Measurements from ENCODE around the gene TUBAL3.

DNA sequence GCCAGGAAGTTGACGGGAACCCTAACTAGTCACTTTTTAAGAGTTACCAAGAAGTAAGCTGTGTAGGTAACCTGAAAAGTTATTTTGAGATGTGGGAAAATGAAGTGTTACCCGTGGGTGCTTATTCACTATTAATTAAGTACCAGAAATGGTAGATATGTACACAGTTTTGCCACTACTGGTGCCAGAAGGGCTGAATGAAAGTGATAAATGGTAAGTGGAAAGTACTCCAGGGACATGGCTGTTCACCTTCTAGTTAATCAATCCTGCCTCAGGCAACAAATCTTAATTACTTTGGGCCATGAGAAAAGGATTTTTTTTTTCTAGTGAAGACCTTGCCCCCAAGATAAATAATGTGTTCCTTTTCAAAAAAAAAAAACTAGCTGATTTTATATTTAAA, 23.5 kb upstream of the TUBAL3 start:
- TF ChIP-seq RAD21 (IDR thresholded peaks at IDR 0.05) (no peak), REST (IDR thresholded peaks at IDR 0.05) (no peak), EGR1 (IDR thresholded peaks at IDR 0.05; ENCODE audit: low read depth in 2 of 2) (no peak), RXRA (IDR thresholded peaks at IDR 0.05) (no peak), SP1 (IDR thresholded peaks at IDR 0.05) (no peak), HNF4A (conservative IDR thresholded peaks at IDR 0.05) (no peak), TAF1 (conservative IDR thresholded peaks at IDR 0.05) (no peak), YY1 (IDR thresholded peaks at IDR 0.05) (no peak), GABPA (IDR thresholded peaks at IDR 0.05 in 1 of 2, conservative IDR thresholded peaks at IDR 0.05 in 1 of 2) (no peak), JUND (IDR thresholded peaks at IDR 0.05) (no peak)
- TF ChIP-seq, protein P1, sequence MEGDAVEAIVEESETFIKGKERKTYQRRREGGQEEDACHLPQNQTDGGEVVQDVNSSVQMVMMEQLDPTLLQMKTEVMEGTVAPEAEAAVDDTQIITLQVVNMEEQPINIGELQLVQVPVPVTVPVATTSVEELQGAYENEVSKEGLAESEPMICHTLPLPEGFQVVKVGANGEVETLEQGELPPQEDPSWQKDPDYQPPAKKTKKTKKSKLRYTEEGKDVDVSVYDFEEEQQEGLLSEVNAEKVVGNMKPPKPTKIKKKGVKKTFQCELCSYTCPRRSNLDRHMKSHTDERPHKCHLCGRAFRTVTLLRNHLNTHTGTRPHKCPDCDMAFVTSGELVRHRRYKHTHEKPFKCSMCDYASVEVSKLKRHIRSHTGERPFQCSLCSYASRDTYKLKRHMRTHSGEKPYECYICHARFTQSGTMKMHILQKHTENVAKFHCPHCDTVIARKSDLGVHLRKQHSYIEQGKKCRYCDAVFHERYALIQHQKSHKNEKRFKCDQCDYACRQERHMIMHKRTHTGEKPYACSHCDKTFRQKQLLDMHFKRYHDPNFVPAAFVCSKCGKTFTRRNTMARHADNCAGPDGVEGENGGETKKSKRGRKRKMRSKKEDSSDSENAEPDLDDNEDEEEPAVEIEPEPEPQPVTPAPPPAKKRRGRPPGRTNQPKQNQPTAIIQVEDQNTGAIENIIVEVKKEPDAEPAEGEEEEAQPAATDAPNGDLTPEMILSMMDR (IDR thresholded peaks at IDR 0.05; ENCODE audit: low read depth, low read length, missing input control): no peak
- TF ChIP-seq, protein P2, sequence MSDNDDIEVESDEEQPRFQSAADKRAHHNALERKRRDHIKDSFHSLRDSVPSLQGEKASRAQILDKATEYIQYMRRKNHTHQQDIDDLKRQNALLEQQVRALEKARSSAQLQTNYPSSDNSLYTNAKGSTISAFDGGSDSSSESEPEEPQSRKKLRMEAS (IDR thresholded peaks at IDR 0.05): no peak
